Activated gamma-delta T cell treated with anti-CD3 and anti-CD28 coated beads, Interleukin-2, amount 50 U/mL, for 16 hours (primary cell): ENCODE measurements around the gene SH3YL1.

Experiments used
- DNase-seq: peaks from one replicate; pipeline ENCODE4 v3.0.0-alpha.2; 2020; ENCODE audit warnings: low read depth

The SH3YL1 gene

GRCh38 chr2:281381-281780 is 17.5 kb upstream of the SH3YL1 start:
- no peak for DNase-seq

GRCh38 chr2:280650-281110 is 16.8 kb upstream of the SH3YL1 start:
- DNase-seq = no peak

GRCh38 chr2:279956-280649 is 16.3 kb upstream of the SH3YL1 start:
- DNase-seq = no peak

GRCh38 chr2:279366-279765 is 15.5 kb upstream of the SH3YL1 start:
- no peak for DNase-seq

DNA sequence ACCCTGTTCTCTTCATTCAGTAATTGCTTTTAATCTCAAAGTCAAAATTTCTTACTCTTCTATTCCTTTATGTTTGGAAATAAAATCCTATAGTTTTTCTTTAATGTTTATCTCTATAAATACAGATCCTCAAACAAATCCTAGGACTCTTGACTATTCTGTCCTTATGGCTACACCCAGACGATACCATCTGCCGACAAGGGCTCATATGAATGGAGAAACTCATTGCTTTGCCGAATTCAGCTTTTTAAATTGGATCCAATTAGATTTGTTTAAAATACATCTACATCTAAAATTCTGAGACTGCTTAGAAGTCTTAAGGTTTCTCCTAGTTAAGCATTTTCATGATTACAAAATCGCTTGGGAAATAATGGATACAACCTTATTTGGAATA is 15.1 kb upstream of the SH3YL1 start:
- DNase-seq = no peak

DNA sequence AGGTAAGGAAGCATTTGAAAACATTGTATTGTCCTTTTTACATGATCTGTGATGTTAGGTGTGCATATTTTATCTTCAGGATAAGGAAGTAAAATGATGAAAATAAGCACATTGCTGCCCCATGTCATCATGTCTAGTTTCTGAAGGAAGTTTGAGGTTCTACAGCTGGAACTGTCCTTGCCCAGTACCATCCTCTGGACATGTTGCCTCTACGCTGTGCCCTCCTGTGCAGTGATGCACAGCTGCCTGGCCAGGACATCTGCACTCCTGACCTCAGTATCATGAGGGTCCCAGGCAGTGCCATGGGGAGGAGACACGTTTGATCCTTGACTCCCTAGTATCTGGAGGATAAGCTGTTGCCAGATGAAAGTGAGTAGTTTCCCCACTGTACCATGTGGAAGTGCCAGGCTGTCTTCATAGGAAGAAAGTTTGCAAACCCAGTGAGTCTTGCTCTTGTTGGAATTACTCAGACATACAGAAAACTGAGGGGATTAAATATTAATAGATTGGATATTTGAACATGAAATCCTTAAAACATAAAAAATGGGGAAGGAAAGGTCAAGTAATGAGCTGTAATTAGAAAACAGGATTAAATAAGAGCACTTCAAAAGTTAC is 14.6 kb upstream of the SH3YL1 start:
- DNase-seq = no peak

GRCh38 chr2:275466-275865 is 11.6 kb upstream of the SH3YL1 start:
- DNase-seq = no peak

DNA sequence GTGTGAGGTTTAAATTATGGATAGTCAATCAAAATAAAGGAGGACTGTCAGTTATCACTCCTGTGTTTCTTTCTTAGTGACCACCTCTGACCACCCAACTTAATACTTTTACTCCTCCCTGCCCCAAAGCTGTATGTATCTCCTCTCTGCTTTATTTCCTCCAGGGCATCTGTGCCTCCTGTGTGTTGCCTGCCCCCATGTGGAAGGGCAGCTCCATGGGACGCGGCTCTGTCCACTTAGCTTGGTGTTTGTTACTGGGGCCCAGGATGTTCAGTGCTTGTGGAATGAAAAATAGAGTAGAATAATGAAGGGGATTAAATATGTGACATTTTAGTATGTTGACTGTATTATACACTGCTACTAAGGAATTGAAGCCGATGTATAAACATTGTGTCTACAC is 10.7 kb upstream of the SH3YL1 start:
- no peak for DNase-seq

- no peak for DNase-seq
These were observed 9.5 kb upstream of the SH3YL1 start for GRCh38 chr2:273333-273732.

DNA sequence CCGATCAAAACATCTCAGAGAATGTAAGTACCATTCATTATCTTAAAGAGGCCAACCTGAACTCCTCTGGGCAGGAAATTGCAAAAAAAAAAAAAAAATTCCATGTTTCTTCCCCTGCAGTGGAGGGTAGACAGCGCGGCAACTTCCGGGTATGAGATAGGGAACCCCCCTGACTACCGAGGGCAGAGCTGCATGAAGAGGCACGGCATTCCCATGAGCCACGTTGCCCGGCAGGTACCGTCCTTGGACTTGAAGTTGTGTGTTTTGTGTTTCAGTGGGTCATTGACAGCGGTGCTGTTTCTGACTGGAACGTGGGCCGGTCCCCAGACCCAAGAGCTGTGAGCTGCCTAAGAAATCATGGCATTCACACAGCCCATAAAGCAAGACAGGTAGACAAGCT is 8.1 kb upstream of the SH3YL1 start:
- no peak for DNase-seq

DNA sequence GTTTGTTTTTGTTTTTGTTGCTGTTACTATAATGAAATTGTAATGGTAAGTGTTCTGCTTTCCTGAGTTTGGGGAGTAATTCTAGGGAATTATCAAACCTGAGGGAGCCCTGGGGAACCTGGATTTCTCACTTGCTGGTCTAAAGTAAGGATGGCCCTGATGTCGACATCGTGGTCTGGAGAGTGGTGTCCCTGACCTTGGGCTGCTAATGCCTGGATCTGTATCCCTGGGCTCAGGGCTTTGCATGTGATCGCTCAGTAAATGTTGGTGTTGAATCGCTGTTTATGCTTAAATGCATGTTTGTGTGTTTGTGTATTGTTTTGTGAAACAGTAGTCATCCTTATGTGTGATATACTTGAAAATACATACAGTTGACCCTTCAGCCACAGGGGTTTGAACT is 7.0 kb upstream of the SH3YL1 start:
- no peak for DNase-seq

DNA sequence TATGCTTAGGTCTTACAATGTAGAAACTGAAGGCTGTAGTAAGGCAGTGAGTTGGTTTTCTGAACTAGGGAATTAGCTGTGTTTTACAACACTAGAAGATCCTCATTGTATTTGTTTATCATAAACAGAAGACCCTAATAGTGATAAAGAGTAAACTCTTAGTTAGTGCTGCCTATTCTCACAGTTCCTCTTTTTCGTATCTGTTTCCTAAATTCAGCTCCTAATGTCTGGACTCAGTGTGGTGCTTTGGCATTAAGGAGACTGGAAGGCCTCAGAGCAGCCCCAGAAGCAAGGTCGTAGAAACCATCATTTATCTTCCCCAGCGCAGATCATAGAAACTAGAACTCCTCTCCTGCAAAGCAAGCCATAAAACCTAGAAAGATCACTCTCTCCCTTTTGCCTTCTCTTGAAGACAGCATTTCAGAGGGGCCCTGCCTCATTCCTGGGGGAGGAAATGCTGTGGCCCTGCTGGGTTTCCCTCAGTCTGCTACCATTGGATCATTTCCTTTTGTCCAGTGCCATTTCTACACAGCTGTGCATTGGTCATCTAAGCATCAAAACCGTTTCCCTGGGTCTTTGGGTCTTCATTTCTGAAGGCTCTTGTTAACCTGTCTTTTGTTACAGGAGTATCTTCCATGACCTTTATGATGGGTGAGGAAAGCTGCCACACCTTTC is 5.7 kb upstream of the SH3YL1 start:
- no peak for DNase-seq

GRCh38 chr2:268323-268722 is 4.5 kb upstream of the SH3YL1 start:
- DNase-seq = no peak

DNA sequence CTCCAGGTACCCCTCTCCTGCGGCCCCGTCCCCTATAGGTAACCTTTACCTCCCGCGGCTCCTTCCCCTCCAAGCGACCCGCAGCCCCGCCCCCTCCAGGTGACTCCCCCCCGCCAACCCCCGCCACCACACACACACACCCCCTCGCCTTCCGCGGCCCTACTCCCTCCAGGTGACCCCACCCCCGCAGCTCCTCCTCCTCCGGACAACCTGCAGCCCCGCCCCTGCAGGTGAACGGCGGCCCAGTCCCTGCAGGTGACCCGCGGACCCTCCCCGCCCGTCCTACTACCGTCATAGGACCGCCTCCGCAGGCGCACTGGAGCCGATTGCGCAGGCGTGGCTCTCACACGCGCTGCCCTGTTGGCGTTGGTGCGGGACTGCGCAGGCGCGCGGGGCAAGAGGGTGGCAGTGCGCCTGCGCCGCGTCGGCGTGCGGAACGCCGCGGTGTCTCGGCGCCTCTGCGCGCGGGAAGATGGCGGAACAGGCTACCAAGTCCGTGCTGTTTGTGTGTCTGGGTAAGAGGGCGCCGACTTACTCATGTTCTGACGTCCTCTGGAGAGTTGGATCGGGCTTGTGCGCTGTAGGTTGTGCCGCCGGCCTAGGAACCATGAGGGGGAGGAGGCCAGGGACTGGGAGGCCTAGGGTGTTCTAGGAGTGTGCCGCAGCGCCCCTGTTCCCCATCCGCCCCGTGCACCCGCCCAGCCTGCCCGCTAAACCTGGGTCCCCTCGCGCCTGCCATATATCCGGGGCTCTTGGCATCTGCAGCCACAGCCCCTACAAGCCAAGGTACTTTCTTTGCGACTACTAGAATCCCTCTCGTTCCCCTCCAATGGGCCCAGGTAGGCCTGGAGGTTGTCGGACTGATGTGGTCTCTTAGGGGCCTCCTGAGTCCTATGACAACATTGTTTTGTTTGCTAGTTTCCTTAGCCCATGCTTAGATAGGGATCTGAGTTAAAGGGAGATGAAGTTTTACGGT is 949 bp upstream of the SH3YL1 start, which contains the start of gene ACP1:
ACP1 (plus strand) TSS at position 455 of the 976 bp plus-strand sequence; CDS start at position 473, 18 bp downstream.
- peak; percentile 92 for DNase-seq

GRCh38 chr2:263022-263738 is 652 bp downstream of the SH3YL1 start:
- no peak for DNase-seq

DNA sequence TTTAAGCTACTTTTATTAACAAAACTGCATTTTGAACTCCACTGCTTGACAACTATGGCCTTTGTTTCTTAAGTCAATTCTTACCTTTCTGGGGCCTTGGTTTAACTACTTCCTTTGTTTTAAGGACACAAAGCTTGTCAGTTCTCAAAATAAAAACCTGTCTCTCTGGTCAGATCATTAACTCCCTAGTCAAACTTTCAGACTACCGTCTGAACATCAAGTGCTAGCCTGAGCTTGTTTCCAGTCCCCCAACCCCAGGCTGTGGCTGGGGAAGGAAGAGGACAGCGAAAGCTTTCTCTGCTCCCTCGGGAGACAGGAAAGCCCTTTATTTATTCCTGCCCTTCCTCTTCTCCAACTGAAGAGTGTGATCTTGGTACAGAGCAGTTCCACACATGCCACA is 1.7 kb downstream of the SH3YL1 start:
- DNase-seq = no peak

- no peak for DNase-seq
These were observed 3.2 kb downstream of the SH3YL1 start for GRCh38 chr2:260507-261161.

- no peak for DNase-seq
These were observed 4.0 kb downstream of the SH3YL1 start for GRCh38 chr2:259789-260331.

DNA sequence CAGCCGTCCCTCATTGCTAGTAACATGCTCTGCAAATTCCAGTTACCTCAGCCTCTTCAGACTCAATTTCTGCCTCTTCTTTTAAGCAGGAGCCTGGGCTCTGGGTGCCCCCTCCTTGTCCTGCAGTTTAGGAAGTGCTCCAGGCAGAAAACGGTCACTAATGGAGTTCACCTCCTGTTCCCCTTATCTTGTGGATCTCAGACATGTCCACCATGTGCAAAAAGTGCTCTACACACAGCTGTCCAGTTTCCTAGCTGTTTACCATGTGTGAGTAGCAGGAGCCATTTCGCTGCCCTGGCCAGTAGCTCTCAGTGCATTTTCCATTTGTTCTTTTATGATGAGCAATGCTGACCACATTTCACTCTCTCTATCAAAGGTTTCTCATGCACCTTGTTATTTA is 4.9 kb downstream of the SH3YL1 start:
- no peak for DNase-seq

GRCh38 chr2:257842-258241 is 6.0 kb downstream of the SH3YL1 start:
- DNase-seq = no peak

GRCh38 chr2:257429-257828 is 6.4 kb downstream of the SH3YL1 start:
- DNase-seq = no peak
